Stimulated activated CD4-positive, alpha-beta T cell treated with anti-CD3 and anti-CD28 coated beads, TNF-alpha, amount 100 ng/mL, for 4 hours (primary cell): ENCODE results near the gene USP4.
A peak's percentile ranks its signal among the peaks of the same experiment; 100 is the strongest.
"Not testable (repeated sequence)": the region's sequence is repeated elsewhere in the genome, so short reads cannot be mapped to it uniquely, and the experiment has no call there.

Experiments used
- DNase-seq, 3 experiments: peaks; one replicate each; pipeline ENCODE4 v3.0.0-alpha.2; 2020; ENCODE audit warnings: low read depth in 3 of 3

USP4 gene, protein sequence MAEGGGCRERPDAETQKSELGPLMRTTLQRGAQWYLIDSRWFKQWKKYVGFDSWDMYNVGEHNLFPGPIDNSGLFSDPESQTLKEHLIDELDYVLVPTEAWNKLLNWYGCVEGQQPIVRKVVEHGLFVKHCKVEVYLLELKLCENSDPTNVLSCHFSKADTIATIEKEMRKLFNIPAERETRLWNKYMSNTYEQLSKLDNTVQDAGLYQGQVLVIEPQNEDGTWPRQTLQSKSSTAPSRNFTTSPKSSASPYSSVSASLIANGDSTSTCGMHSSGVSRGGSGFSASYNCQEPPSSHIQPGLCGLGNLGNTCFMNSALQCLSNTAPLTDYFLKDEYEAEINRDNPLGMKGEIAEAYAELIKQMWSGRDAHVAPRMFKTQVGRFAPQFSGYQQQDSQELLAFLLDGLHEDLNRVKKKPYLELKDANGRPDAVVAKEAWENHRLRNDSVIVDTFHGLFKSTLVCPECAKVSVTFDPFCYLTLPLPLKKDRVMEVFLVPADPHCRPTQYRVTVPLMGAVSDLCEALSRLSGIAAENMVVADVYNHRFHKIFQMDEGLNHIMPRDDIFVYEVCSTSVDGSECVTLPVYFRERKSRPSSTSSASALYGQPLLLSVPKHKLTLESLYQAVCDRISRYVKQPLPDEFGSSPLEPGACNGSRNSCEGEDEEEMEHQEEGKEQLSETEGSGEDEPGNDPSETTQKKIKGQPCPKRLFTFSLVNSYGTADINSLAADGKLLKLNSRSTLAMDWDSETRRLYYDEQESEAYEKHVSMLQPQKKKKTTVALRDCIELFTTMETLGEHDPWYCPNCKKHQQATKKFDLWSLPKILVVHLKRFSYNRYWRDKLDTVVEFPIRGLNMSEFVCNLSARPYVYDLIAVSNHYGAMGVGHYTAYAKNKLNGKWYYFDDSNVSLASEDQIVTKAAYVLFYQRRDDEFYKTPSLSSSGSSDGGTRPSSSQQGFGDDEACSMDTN

DNA sequence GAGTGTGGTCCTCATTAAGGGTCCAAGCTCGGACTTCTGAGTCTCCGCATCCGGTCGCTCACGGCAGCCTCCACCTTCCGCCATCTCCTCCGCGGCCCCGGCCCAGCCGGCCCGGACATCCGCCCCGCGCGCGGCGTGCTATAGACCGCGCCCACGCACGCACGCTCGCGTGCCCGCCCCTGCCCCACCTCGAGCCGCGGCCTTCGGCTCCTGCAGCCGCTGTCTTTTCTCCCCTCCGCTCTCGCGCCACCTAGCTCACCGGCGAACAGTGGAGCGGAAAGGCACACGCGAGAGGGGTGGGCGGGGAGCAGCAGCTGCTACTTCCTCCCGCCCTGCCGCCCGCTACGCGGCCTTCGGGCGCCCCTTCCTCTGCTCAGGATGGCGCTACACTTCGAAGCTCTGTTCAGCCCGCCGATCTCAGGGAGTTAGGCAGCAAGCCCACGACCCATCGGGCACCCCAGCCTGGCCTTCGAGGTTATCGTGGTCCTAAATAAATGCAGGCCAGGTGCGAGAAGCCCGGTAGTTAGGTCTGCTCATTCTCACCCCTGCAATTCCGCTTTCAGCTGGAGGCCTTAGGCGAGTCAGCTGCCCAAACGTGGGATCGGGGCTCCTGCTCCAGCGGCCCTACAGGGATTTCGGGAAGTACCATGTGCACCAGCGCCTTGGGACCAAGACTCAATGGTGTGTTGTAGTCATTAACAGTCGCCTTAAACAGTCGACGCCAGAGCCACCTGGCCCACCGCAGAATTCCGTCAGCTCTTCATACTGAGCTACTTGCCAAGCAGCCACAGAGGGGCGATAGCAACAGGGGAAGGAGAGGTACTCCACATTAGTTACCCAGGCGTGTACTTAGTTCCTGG lies at the start of gene USP4:
TSS of gene USP4 (minus strand) at position 113 of the 860 bp plus-strand sequence. CDS start at position 84, 29 bp downstream.
- DNase-seq, result peak; percentile 86

DNA sequence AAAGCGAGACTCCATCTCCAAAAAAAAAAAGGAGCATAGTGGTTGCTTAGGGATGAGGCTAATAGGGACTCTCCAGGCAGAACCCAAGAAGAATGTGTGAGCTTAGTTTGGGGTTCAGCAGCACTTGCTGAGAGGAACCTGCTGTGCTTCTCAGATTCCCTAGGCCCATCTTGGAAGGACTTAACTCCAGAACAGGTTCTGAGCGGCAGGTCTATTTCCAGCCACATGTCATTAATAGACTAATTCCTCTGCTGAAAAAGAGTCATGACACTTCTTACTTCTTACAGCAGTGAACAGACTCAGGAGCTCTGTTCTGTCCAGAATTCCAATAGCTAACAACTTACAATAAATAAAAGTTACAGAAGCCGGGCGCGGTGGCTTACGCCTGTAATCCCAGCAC lies 49.4 kb upstream of the USP4 start:
- no peak for DNase-seq

DNA sequence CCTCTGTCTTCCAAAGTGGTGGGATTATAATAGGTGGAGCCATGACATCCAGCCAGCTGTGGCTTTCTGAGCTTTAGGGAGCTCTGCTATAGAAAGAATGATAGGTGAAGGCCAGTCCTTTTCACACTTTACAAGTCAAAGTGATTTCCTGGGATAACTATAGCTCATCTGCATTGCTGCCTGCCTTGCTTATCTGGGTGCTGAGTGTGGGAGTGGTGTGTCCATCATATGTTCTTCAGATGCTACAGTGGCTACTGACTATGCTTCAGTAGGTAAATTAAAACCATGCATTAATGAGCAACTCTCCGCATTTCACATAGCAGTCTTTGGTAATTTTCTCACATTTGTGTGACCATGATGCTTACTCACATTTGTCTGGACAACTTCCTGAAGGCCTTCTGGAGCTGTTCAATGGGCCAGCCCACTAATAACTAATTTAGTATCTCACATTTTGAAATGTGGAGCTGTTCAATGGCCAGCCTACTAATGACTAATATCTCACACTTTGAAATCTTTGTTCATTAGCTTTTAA lies 48.5 kb upstream of the USP4 start:
- DNase-seq, result no peak

DNA sequence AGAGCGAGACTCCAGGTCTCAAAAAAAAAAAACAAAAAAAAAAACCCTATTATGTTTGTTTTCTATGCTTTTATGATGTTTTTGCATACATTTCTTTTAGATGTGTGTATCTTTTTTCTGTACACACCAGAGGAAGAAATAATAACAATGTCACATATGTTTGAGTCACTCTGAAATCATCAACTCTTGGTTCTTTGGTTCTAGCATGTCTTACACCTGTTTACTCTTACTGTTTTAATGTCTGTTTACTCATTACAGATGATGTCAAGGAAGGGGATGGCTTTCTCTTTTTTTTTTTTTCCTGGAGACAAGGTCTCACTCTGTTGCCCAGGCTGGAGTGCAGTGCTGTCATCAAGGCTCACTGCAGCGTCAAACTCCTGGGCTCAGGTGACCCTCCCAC lies 47.9 kb upstream of the USP4 start:
- DNase-seq, result no peak

DNA sequence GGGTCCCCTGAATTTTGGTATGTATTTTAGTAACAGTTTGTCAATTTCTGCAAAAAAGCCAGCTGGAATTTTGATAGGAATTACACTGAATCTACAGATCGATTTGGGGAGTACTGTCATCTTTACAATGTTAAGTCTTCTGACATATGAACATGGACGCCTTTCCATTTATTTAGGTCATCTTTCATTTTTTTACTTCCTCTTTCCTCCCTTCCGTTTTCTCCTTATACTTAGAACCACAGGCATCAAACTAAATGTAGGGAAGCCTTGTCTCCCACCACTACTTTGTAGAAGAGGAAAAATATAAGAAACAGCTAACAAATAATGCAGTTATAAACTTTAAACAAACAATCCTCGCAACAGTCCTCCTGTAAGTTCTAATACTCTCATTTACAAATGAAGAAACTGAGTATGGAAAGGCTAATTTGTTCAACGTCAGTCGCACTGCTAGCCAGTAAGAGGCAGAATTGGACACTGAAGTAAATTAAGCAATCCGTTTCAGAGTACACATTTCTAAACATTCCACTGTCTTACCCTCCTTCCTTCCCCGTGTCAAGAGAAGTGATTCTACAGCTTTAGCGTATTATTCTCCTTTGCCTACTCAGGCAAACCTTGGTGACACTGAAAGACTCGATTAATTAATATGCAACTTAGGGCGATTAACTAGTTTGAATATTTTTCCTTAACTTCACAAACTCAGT lies 46.4 kb upstream of the USP4 start:
- DNase-seq, result no peak

DNA sequence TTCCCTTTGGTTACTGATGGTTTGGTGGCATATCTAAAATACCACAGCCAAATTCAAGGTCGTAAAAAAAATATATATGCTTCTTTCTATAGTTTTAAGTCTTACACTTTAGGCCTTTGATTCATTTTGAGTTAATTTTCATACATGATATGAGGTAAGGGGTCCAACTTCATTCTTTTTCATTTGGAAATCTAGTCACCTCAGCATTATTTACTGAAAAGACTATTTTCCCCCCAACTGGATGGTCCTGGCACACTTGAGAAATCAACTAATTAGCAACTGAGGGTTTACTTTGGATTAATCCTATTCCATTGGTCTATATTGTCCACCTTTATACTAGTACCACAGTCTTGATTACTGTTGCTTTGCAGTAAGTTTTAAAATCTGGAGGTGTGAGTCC lies 45.8 kb upstream of the USP4 start:
- DNase-seq, result no peak

DNA sequence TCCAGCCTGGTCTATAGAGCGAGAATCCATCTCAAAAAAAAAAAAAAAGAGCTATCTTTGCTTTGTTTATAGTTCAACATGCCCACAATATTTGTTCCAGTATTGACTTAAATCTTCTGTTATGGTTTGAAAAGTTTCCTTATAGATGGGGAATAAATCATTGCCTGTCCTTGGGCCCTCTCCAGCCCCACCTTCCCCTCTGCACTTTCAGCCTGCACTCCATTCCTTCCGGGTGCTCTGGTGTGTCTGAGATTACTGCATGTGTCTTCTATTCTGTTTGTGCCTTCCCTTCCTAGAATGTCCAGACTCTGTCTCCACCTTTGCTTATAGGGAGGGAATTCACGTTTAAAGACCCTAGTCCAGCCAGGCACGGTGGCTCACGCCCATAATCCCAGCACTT lies 43.5 kb upstream of the USP4 start:
- DNase-seq, result no peak

DNA sequence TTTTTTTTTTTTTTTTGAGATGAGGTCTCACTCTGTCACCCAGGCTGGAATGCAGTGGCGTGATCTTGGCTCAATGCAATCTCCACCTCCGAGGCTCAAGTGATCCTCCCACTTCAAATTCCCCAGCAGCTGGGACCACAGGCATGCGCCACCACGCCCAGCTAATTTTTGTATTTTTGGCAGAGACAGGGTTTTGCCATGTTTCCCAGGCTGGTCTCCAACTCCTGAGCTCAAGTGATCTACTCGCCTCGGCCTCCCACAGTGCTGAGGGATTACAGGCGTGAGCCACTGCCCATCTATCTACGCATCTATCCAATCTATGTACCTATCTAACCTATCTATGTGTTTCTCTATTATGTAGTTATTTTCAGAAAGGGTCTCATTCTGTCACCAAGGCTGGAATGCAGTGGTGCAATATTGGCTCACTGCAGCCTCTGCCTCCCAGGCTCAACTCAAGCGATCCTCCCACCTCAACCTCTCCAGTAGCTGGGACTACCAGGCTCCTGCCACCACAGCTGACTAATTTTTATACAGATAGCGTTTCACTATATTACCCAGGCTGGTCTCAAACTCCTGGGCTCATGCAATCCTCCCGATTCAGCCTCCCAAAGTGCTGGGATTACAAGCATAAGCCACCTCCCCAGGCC lies 38.5 kb upstream of the USP4 start:
- DNase-seq, result no peak

DNA sequence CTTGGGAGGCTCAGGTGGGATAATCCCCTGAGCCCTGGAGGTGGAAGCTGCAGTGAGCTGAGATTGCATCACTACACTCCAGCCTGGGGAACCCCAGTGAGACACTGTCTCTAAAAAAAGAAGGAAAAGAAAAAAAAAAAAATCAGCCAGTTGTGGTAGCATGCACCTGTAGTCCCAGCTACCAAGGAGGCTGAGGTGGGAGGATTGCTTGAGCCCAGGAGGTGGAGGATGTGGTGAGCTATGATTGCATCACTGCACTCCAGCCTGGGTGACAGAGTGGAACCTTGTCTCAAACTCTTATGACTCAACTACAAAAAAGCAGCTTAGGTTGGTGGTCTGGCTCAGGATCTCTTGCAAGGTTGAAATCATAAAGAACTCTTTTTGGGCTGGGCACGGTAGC lies 37.6 kb upstream of the USP4 start:
- peak in 2 of 3 experiments; percentile 37 to 39 for DNase-seq

DNA sequence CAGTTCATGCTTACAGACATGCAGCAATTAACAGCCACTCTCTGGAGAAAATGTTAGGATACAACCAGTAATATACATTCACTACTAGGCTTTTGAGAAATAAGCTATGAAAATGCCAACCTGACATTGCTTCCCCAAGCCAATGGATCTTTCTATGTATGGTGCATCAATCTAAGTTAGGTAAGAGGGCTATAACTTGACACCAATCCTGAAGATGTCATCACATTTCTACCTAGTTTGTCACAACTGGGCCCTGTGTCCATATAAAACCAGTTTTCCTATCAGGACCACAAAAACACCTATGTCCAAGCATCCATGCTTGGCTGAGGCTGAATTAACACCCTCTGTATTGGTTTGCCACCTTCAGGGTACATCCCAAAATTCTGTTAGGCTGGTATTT lies 32.1 kb upstream of the USP4 start:
- DNase-seq, result no peak

DNA sequence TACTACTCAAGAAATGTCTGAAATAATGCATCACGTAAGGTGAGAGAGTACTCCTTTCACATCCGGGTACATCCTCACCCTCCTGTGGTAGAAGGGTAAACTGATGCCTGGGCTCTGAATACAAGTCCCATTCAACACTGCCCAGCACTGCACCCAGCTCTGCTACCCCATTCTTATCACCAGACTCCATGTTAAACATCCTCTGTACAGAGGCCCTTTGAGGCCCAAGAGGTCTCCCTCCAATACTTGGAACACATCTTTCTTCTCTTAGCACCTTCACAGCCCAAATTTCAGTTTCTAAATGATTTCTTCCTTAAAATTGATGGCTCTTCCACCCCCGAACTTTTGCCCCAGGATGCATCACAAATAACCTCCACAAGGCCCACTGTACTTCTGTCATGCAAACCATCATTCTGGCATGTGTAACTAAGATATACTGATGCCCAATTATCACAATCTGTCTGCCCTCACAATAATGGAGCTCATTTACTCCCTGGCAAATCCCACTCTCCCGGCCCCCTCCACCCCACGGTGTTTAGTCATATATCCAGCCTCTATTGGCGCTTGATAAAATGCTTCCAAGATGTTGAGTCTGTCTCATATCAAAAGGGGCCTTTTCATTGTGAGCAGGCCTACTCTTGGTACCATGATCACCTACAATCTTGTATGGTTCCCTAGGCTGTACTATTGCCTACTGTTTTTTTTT lies 30.9 kb upstream of the USP4 start:
- no peak for DNase-seq

DNA sequence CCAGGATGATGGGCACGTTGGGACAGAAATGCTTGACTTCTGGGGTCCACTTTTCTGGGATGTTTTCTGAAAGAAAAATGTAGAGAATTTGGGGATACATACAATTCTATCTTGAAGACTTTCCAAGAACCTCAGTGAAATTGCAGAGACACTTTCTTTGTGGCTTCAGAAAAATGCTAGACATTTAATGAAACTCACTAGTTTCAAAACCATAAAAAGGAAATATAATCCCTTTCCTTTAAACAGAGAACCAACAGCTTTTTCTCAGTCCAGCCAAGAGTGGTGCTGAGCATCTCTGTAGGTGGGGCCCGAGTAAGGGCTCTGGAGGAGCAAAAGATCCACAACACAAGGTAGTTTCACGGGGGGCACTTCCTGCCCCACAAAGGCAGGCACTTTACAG lies 22.7 kb upstream of the USP4 start:
- DNase-seq, result no peak

DNA sequence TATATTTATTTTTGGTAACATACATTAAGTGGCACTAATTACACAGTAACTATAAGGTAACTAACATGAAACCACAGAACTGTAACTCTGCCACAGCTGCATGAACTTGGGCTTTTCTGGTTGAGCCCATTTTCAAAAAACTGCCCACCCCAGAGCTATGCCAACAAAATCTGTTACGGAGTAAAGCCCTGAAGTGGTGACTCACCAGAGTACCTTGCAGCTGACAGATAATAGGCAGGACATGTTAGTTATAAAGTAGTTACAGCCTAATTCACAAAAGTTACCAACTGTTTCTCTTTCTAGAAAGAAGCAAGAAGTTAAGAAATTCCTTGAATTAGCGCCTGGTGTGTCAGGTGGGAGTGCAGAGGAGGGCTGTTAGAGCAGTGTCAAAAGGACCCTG lies 19.8 kb upstream of the USP4 start:
- DNase-seq, result no peak

DNA sequence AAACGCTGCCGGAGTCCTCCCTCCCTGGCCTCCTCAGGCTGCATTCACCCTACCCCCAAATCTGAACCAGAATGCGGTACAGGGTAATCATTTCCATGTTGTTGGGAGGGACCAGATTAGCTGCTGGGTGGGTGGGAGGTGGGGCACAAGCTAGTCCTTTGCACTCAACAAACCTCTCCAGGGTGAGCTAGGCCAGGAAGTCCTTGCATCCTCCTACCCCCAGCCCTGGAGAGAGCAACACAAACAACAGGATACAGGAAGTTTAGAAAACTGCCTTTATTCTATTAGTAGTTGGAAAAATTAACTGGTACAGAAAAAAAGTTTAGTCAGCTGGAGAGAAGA lies 19.0 kb upstream of the USP4 start:
- no peak for DNase-seq

DNA sequence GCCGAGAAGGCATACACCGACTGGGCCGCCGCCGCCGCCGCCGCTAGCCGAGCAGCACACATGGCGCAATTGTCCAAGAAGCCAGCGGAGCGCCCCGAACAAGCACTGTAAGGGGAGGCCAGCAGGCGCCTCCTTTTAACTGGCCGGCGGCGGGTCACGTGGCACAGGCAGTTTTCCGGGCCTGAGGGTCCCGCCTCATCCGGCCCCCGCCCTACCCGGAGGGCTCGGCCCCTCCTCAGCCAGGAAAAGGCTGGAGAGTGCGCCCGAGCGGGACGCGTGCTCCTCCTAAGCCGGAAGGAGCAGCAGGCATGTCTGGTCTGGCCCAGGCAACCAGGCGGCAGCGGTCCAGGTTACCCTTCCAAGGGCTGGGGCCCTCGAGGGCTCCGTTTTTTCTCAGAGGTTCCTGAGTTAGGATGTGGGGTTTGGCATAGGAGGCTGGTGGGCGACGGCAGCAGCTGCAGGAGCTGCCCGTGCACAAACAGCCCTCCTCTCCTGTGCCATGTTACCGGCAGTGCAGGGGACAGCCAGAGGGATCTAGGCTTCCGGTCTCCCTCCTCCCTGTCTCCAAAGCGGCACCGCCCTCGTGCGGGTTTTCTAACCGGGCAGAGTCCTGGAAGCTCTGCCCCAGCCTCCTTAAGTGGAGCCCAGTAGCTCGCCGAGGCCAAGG lies 18.5 kb upstream of the USP4 start, which contains the start of gene GPX1:
TSS of gene GPX1 (minus strand) at position 137 of the 667 bp plus-strand sequence. CDS start at position 62, 75 bp downstream.
- peak; percentile 33 to 71 (median 38) for DNase-seq

DNA sequence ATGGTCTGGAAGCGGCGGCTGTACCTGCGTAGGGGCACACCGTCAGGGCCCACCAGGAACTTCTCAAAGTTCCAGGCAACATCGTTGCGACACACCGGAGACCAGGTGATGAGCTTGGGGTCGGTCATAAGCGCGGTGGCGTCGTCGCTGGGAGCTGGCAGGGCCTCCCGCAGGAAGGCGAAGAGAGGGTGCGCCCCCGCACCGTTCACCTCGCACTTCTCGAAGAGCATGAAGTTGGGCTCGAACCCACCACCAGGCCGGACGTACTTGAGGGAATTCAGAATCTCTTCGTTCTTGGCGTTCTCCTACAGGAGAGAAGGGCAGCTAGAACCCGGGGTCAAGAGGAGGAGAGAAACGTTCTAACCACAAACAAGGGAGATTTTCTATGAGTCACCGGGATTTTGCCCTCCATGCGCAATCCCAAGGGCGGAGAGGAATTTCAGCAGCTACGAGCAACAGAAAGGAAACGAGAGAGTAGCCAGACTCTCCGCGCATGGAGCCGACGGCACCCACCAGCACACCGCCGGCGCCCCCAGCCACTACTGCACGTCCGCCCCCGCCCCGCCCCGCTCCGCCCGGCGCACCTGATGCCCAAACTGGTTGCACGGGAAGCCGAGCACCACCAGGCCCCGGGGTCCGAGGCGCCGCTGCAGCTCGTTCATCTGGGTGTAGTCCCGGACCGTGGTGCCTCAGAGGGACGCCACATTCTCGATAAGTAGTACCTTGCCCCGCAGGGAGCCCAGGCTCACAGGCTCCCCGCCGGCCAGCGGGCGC lies 17.8 kb upstream of the USP4 start:
- DNase-seq, result peak; percentile 22 to 24 (median 24)

DNA sequence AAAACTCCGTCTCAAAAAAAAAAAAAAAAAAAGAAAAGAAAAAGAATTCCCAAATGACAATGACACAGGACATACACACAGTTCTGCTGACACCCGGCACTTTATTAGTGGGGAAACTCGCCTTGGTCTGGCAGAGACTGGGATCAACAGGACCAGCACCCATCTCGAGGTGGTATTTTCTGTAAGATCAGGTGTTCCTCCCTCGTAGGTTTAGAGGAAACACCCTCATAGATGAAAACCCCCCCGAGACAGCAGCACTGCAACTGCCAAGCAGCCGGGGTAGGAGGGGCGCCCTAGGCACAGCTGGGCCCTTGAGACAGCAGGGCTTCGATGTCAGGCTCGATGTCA lies 17.2 kb upstream of the USP4 start:
- DNase-seq, result not testable (repeated sequence)

DNA sequence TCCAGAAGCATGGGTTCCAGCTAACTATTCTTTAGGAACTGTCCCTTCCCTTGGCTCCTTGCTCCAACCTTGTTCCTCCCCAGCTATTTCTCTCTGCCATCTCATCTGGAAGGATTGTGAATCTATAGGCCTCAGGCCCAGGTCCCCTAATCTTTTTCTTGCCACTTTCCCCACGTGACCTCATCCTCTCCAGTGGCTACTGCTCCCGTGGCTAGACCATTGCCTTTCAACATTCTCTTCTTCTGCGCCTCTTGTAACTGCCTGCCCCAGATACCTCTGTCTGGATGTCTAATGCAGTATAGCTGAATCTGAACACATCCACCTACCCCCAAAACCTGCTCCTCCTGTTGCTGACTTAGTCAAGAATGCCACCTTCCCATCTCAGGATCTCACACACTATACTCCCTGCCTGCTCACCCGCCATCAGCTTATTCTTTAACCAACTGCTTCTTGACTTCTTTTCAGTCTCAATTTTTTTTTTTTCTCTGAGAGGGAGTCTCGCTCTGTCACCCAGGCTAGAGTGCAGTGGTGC lies 13.1 kb upstream of the USP4 start:
- no peak for DNase-seq
